Activated CD8-positive, alpha-beta memory T cell treated with anti-CD3 and anti-CD28 coated beads for 36 hours (primary cell): ENCODE data around the gene EP400. TPM values are rescaled to one million over a fixed set of nuclear protein-coding genes. Genes with fewer than 3 reads are reported as not detected.

Experiments used
- CTCF ChIA-PET: fragments of 350-600 bp; sonication (Branson Sonifier 250); formaldehyde crosslinking; loops from one replicate; lab custom pipeline; 2021; ENCODE audit warnings: antibody characterized with exemption; lab: Charles Lee
- POLR2A ChIA-PET: fragments of 350-600 bp; sonication (Branson Sonifier 250); formaldehyde crosslinking; loops from one replicate; lab custom pipeline; 2021; ENCODE audit warnings: antibody characterized with exemption; lab: Charles Lee
- total RNA-seq, 2 experiments: library from RNA; stranded (reverse); gene quantifications; one replicate each; pipeline ENCODE4 v1.2.3, GENCODE V29; 2021

Gene EP400
- total RNA-seq, 2 experiments from 2014 or later = 48.8 to 49.0 TPM

DNA sequence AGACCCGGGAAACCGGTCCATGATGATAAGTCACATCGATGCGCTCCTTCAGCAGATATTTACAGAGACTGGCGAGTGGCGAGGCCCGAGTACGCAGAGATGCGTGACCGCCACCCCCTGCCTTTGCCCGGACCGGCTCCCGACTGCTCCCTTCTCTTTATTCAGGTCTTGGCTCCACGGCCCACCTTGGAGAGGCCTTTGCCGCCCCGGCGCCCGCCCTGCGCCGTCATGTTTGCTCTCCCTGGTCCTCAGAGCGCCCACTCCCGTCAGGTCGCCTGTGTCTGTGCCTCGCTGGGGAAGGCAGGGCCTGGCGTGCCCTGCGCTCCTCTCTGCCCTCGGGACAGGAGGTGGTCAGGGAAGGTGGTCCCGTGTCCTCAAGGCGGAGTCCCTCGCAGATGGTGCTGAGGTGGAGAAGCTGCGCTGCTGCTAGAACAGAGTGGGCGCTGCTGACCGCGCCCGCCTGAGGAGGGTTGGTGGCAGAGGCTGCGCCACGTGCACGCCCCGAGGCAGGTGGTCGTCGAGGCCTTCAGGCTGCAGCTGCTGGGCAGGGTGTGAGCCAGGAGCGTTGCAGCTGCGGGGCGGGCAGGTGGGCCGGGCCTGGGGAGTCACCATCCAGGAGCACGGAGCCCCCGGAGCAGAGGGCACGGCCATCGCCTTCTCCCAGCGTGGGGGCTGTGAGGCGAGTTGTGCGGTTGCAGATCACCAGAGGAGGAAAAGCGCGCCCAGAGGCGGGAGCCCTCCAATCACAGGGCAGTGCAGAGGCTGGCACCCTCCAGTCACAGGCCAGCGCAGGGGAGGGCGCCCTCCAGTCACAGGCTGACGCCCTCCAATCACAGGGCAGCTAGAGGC lies 167.2 kb downstream of the EP400 start:
- CTCF ChIA-PET = no interaction called here
- POLR2A ChIA-PET = no interaction called here

DNA sequence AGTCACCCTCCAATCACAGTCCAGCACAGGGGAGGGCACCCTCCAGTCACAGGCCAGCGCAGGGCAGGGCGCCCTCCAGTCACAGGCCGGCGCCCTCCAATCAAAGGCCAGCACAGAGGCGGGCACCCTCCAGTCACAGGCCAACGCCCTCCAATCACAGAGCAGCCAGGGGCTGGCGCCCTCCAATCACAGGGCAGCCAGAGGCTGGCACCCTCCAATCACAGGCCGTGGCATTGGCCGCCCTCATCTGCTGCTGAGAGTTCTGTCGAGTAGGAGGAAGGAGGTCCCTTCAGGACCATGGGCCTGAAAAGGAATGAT lies 167.8 kb downstream of the EP400 start:
- CTCF ChIA-PET = no interaction called here
- POLR2A ChIA-PET = no interaction called here

DNA sequence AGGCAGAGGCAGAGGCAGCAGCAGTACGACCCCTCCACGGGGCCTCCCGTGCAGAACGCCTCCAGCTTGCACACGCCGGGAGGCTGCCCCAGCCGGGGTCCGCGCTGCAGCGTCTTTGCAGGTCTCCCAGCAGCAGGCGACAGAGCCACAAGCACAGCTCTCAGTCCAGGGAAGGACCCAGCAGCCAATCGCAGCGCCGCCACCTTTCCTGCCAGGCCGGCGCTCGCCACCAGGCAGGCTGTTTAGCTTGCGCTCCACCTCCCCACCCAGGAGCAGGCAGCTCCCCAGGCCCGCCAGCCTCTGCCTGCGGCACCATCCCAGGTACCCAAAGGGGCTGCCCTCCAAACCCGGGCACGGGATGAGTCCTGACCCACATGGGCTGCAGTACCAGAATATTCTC lies 169.1 kb downstream of the EP400 start:
- ChIA-PET POLR2A (no interaction called here), CTCF (no interaction called here)

DNA sequence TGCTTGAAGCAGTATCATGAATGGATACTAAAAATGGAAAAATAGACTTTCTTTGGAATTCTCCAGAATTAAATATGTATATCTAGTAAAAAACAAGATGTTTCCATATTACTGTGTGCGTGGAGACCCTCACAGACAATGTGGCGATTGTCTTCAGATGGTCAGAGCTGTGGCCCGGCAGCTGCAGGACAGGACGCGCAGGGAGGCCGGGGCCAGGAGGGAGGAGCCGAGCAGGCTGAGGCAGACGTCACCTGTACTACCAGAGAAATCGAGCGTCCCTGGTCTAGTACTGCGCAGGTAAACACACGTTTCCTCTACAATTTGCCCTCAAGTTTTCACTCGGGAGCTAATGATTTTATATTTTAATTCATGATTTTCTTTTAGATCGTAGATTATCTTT lies 171.5 kb downstream of the EP400 start:
- CTCF ChIA-PET = no interaction called here
- POLR2A ChIA-PET = no interaction called here

DNA sequence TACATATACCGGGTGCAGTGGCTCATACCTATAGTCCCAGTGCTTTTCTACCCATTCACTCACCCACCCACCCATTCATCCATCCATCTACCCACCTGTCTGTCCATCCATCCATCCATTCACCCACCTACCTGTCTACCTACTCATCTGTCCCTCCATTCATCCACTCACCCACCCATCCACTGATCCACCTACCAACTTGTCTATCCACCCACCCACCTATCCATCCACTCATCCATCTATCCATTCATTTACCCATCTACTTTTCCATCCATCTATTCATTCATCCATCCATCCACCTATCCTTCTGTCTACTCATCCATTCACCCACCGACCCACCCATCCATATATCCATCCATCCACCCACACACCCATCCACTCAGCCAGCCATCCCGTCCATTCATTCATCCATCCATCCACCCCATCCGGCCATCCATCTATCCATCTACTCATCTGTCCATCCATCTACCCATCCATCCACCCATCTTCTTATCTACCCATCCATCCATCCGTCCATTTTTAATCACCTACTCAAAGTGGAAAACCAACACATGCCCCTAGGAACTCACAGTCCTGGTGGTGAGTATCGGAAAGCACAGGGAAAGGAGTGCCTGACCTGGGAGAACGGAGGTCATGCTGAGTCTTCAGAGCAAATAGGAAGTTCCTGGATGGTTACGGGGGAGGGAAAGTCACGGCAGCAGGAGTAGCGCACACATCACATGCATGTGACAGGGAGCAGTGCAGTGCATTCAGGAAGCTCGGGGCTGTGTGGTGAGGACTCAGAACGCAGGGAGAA lies 174.4 kb downstream of the EP400 start:
- ChIA-PET CTCF (no interaction called here), POLR2A (no interaction called here)

DNA sequence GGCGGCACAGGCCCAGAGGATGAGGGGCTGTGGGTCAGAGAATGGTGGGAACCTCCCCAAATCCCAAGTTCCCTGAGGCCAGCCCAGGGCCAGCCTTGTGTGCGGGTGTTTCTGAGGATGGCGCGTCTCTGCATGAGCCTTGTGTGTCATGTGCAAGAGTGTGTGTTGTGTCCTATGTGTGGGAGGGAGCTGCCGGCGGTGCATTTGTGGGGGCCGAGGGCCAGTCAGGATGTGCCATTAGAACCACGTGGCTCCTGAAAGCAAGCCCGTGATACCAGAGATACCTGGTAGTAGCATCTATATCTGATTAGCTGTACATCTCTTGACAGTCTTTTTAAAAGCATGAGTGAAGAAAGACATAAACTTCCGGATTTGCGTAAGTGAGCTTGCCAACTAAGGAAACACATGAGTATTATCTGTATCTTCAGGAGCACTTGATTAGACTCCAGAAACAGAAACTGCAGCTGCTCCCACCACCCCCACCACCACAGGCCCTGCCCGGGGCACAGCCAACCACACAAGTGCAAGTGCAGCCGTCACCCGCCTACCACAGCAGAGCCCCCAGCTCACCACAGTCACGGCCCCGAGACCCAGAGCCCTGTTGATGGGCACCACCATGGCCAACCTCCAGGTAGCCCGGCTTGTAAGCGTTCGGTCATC lies 175.2 kb downstream of the EP400 start:
- POLR2A ChIA-PET = no interaction called here
- CTCF ChIA-PET = no interaction called here

DNA sequence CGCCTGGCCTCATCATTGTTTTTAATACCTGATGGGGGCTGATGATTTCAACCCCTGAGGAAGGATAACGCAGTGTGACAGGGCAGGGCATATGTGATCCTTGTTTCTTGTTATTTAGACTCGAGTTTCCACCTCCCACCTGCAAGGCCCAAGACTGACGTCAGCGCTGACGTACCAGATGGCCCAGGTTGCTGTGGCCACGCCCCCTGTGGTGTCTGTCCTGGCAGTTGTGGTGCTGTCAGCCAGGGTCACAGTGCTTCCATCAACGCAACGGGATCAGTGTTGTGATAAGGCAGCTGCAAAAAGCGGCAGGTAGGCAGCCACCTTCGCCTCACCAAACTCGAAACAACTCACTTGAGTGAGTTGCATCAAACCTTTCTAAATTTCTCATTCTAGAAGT lies 176.0 kb downstream of the EP400 start:
- CTCF ChIA-PET = no interaction called here

DNA sequence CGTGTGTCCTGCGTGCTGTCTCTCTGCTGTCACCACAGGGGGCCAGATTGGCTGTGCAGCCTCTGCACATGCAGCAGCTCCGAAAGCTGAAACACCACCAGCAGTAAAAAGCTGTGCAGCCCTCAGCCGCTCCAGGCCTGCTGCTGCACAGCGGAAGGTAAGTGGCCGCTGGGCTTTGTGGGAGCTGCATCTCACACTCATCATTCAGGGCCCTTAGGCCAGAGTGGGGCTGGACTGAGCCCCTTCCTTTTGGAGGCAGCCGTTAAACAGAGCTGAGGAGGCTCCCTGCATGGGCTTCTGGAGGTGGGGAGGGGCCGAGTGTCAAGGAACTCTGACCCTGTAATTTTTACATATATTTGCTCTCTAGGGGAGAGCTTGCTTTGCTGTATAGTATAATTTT lies 177.3 kb downstream of the EP400 start:
- ChIA-PET CTCF (interaction anchor here (1.2 kb wide), 1 partner anchor 13 kb away, joined by 3 read pairs; no protein-coding TSS in a partner anchor), POLR2A (no interaction called here)

More for the DNA sequence above, 176.0 kb downstream of the EP400 start:
- POLR2A ChIA-PET = no interaction called here

DNA sequence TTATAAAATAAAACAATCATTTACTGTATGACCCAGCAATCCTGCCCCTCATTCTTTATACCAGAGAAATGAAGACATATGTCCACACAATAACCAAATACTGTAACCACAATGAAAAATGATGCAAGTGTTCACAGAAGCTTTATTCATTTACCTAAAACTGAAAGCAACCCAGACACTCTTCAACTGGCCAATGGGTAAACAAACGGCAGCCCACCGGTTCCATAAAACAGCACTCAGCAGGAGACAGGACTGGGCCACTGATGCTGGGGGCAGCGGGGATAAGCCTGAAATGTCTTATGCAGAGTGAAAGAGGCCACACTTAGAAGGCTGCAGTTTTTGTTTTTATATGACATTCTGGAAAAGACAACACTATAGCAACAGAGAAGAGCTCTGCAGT lies 179.3 kb downstream of the EP400 start:
- POLR2A ChIA-PET = no interaction called here
- CTCF ChIA-PET = interaction anchor here (1.4 kb wide), 1 partner anchor 8 kb away, joined by 3 read pairs; no protein-coding TSS in a partner anchor

DNA sequence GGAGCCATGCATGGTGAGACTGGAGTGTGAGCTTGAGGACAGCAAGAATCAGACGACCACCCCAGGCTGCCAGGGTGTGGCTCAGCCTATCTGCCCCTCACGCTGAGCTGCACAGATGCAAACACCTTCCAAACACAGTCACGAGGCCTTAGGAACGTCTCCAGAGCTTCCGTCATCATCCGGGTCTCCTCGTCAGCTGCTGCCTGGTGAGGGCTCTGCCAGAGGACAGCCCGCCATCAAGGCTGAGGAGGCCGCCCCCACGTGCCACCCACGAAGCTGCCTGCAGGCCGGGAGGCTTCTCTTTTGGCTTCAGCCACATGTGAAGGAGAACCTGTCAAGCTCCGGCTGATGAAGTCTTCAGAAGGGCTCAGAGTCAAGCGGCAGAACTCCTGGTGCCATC lies 180.9 kb downstream of the EP400 start:
- ChIA-PET POLR2A (no interaction called here), CTCF (no interaction called here)

Other genes starting within 250 kb of the EP400 start
- gene SFSWAP, start 238.9 kb upstream of the EP400 start, total RNA-seq = 10 to 100 TPM; 54.4 to 55.3 TPM
- gene MMP17, start 121.5 kb upstream of the EP400 start, total RNA-seq = under 1 TPM; 0.21 to 0.51 TPM
- gene ULK1, start 55.3 kb upstream of the EP400 start, total RNA-seq = 10 to 100 TPM; 14.9 to 18.3 TPM
- gene PUS1, start 20.7 kb upstream of the EP400 start, total RNA-seq = 100 to 1,000 TPM; 110 to 112 TPM
- gene DDX51, start 194.4 kb downstream of the EP400 start, total RNA-seq = 10 to 100 TPM; 35.9 to 39.2 TPM
- 10 to 100 TPM; 57.2 to 59.9 TPM for gene NOC4L, start 194.5 kb downstream of the EP400 start, total RNA-seq